Kidney (tissue), 14 donors: Measurements from ENCODE around the gene TNFRSF11A. TPM values are rescaled to one million over a fixed set of nuclear protein-coding genes. Genes with fewer than 3 reads are reported as not detected.

ENCODE experiments used
- DNase-seq, 5 donors: peaks; one replicate each; pipeline ENCODE4 v3.0.0-alpha.2; 2013 to 2020
- FAIRE-seq: peaks from 2 replicates; lab custom pipeline; 2012; peaks lifted over from hg19 to GRCh38; lab: Jason Lieb, UNC
- H3K27ac ChIP-seq, 2 donors: one replicate each; pipeline ENCODE4 v1.7.0; 2013; ENCODE audit warnings: low read depth in 2 of 2, low read length in 2 of 2, inconsistent platforms in 1 of 2
- H3K27me3 ChIP-seq: one replicate; pipeline ENCODE4 v1.7.1; 2013; ENCODE audit warnings: low read length, inconsistent platforms; ENCODE audit not compliant: control insufficient read depth, insufficient read depth
- H3K36me3 ChIP-seq, 3 donors: one replicate each; pipeline versions ENCODE4 v1.7.0 to v1.7.1; 2013; ENCODE audit warnings: low read length in 3 of 3, control low read depth in 1 of 3, inconsistent platforms in 1 of 3; ENCODE audit not compliant: insufficient read depth in 3 of 3, control insufficient read depth in 2 of 3
- H3K4me1 ChIP-seq, 3 donors: one replicate each; pipeline versions ENCODE4 v1.7.0 to v1.7.1; 2013; ENCODE audit warnings: low read length in 3 of 3, inconsistent platforms in 1 of 3, low read depth in 1 of 3; ENCODE audit not compliant: control insufficient read depth in 2 of 3, insufficient read depth in 2 of 3
- H3K4me3 ChIP-seq, 3 donors: one replicate each; pipeline versions ENCODE4 v1.7.0 to v1.8.1; 2013; ENCODE audit warnings: low read length in 3 of 3, control low read depth in 1 of 3, inconsistent platforms in 1 of 3
- H3K9ac ChIP-seq, 3 donors: one replicate each; pipeline versions ENCODE4 v1.7.0 to v1.7.1; 2013; ENCODE audit warnings: low read length in 3 of 3, control low read depth in 1 of 3, inconsistent platforms in 1 of 3
- H3K9me3 ChIP-seq, 3 donors: one replicate each; pipeline versions ENCODE4 v1.7.0 to v1.7.1; 2013; ENCODE audit warnings: low read length in 3 of 3, control low read depth in 1 of 3, inconsistent platforms in 1 of 3; ENCODE audit not compliant: control insufficient read depth in 2 of 3, insufficient read depth in 1 of 3
- CTCF ChIP-seq: IDR thresholded peaks from 3 replicates; pipeline ENCODE4 v1.5.1; 2012; ENCODE audit warnings: mild to moderate bottlenecking, moderate library complexity, borderline replicate concordance; ENCODE audit not compliant: insufficient read depth; ENCODE audit errors: extremely low read depth
- intact Hi-C: fragments of 100-400 bp; cut with DNase I; formaldehyde crosslinking; loops from one replicate; pipeline ENCODE4 v1.11.1; 2022
- polyA plus RNA-seq: library from polyadenylated mRNA; stranded (reverse); fragments of 350-450 nt; fragmentation: Illumina TruSeq; extraction: RNeasy Lipid Tissue Mini Kit (QIAGEN cat#74804); gene quantifications from one replicate; pipeline ENCODE4 v1.2.3, GENCODE V29; 2014; ENCODE audit warnings: low read depth, low replicate concordance; ENCODE audit not compliant: insufficient read depth
- total RNA-seq: library from RNA; stranded (reverse); fragmentation: NEBNext Ultra II Directional; extraction: Animal tissue kit (Norgen Biotek cat#: 25700); gene quantifications from one replicate; pipeline ENCODE4 v1.2.1, GENCODE V29; 2021
- donor health status: control.
- donor health status: control.
- donor health status: control.
- donor health status: control.
- donor health status: control.
- donor health status: DM: yes; HTN: yes; CAD: no.
- donor health status: Normal renal cell carcinoma (clear cell type).

Gene TNFRSF11A
- total and polyA plus RNA-seq, 2 donors from 2014 or later: 0.39 to 5.4 TPM

DNA sequence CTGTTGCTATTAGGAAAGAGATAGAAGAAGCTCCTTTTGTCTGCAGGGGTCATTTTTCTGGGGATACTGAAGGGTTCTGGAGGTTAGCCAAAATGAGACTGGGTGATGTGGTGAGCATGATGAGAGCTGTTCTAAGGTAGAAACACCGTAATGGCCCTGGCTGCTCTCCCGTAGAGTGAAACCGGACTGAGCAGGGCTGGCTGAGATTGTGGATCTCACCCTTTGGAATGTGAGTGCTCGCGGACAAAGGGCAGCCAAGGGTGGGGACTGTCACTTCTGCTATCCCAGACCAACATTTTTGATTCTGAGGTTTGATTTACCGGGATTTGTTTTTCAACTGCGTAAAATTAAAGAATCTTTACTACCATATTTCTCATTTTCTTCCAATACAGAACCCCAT lies 36.2 kb downstream of the TNFRSF11A start:
- DNase-seq: no peak
- no peak for TF ChIP-seq CTCF
- no peak for FAIRE-seq
- Histone ChIP-seq H3K4me1 (no peaks in the 10 kb centered on the region), H3K27me3 (no peaks in the 10 kb centered on the region), H3K27ac (no peak overlapping the region), H3K9ac (no peak overlapping the region), H3K4me3 (no peak overlapping the region), H3K36me3 (no peaks in the 10 kb centered on the region), H3K9me3 (no peaks in the 10 kb centered on the region)
- intact Hi-C loops: no loop called here

- TF ChIP-seq CTCF: no peak
- intact Hi-C loops: no loop called here
- no peak for FAIRE-seq
- H3K9me3 ChIP-seq: no peaks in the 10 kb centered on the region
- H3K4me1 ChIP-seq: no peaks in the 10 kb centered on the region
- no peaks in the 10 kb centered on the region for H3K27me3 ChIP-seq
- no peaks in the 10 kb centered on the region for H3K36me3 ChIP-seq
- no peak overlapping the region for H3K9ac ChIP-seq
- no peak overlapping the region for H3K27ac ChIP-seq
- DNase-seq: no peak
- H3K4me3 ChIP-seq: no peak overlapping the region
Observed at GRCh38 chr18:62364558-62364957, 39.4 kb downstream of the TNFRSF11A start.

- intact Hi-C loops: no loop called here
- H3K9me3 ChIP-seq: no peaks in the 10 kb centered on the region
- no peaks in the 10 kb centered on the region for H3K27me3 ChIP-seq
- H3K36me3 ChIP-seq: no peaks in the 10 kb centered on the region
- no peak for FAIRE-seq
- H3K4me3 ChIP-seq: no peak overlapping the region
- no peak overlapping the region for H3K27ac ChIP-seq
- DNase-seq: no peak
- no peak overlapping the region for H3K9ac ChIP-seq
- H3K4me1 ChIP-seq: no peaks in the 10 kb centered on the region
- no peak for TF ChIP-seq CTCF
Observed at GRCh38 chr18:62365420-62365819, 40.3 kb downstream of the TNFRSF11A start.

DNA sequence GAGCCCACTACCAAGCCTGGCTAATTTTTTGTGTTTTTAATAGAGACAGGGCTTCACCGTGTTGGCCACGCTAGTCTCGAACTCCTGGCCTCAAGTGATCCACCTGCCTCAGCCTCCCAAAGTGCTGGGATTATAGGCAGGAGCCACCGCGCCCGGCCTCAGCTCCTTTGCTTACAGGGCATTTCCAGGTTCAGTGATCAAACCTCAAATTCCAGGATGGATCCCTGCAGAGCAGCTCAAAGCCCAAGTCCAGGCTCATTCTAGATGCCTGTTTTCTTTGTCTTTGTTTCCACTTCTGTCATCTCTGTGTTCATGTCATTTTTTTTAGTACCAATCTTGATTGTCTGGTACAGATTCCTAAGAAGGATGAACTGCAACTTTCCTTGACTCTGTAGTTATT lies 41.9 kb downstream of the TNFRSF11A start:
- no peaks in the 10 kb centered on the region for H3K4me1 ChIP-seq
- no peaks in the 10 kb centered on the region for H3K27me3 ChIP-seq
- FAIRE-seq: no peak
- H3K9me3 ChIP-seq: no peaks in the 10 kb centered on the region
- no peak overlapping the region for H3K9ac ChIP-seq
- DNase-seq: no peak
- H3K36me3 ChIP-seq: no peaks in the 10 kb centered on the region
- no peak overlapping the region for H3K27ac ChIP-seq
- no peak for TF ChIP-seq CTCF
- H3K4me3 ChIP-seq: no peak overlapping the region
- intact Hi-C loops: no loop called here
